Measurements from ENCODE around the gene SPATA17. TPM values are rescaled to one million over a fixed set of nuclear protein-coding genes. Genes with fewer than 3 reads are reported as not detected.
A peak's percentile ranks its signal among the peaks of the same experiment; 100 is the strongest.

SPATA17 gene
- total and polyA plus RNA-seq, 2 experiments from 2014 or later = 1.2 to 3.5 TPM

DNA sequence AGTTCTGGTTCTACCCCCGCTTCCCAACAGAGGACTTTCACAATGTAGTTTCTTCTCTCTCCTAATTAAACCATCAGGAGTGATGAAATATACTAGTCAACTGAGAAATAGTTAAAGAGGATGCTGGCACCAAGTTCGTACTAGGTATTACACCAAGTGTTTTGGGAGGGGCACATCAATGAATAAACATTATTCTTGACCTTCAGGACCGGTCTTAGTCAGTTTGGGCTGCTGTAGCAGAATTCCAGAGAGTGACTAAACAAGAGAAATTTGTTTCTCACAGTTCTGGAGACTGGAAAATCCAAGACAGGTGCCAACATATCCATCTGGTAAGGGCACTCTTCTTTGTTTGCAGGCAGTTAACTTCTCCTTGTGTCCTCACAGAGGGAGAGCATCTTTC is 103.8 kb downstream of the SPATA17 start:
- no peaks in the 10 kb centered on the region for H4K20me1 ChIP-seq (replicated peaks; ENCODE audit: insufficient read depth)
- H3K27me3 ChIP-seq (ENCODE audit: insufficient read depth) = no peaks in the 10 kb centered on the region
- H3K9me2 ChIP-seq (ENCODE audit: insufficient read depth) = no peaks in the 10 kb centered on the region
- no peak overlapping the region for H3K27ac Mint-ChIP-seq
- no peaks in the 10 kb centered on the region for H3K27me3 Mint-ChIP-seq (ENCODE audit: insufficient read depth, low read depth, poor library complexity)
- no peak overlapping the region for H2AFZ ChIP-seq
- H3K4me3 ChIP-seq = no peak overlapping the region
- H3K9me3 Mint-ChIP-seq = no peaks in the 10 kb centered on the region
- H3K4me1 ChIP-seq (ENCODE audit: insufficient read depth) = no peaks in the 10 kb centered on the region
- no peak overlapping the region for H3K27ac ChIP-seq (ENCODE audit: low read depth)
- H3K4me3 Mint-ChIP-seq = no peak overlapping the region
- TF ChIP-seq ZNF462 (CRISPR knock-in tag; IDR thresholded peaks at IDR 0.05) (no peak), JUNB (IDR thresholded peaks at IDR 0.05; ENCODE audit: unreplicated experiment) (no peak)
- H3K79me2 ChIP-seq (replicated peaks; ENCODE audit: insufficient read depth) = no peaks in the 10 kb centered on the region
- no peak overlapping the region for H3K4me2 ChIP-seq
- no peak for ATAC-seq
- H3K4me1 Mint-ChIP-seq = no peaks in the 10 kb centered on the region
- H3K36me3 ChIP-seq (ENCODE audit: insufficient read depth) = no peaks in the 10 kb centered on the region
- no peak for DNase-seq (ENCODE audit: low spot score)
- no peaks in the 10 kb centered on the region for H3K36me3 Mint-ChIP-seq (ENCODE audit: low read depth)
- no peaks in the 10 kb centered on the region for H3F3A ChIP-seq (replicated peaks; ENCODE audit: low read depth)

DNA sequence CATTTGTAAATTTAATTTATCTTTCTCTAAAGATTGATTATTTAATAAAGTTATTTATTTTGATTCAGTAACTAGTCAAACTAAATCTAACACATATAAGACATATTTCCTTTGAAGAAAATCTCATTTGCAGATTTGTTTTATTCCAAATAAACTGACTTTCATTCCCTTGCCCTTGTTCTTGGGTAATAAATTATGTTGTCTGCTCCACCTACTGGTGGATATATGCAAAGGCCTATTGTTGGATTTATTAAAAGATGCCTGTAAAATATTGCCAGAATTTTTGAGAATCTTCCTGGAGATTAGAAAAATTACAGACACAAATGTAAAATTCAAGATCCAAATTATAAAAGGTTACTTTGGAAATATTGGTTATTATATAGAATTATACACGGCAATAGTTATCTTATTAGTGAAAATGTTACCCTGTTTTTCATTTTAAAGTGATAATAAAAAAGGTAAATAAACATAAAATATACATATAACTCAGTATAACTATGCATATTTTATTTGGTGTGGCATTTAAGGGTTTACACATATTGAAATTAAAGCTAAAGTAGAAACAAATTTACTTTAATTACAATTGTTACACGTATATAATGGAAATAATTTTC is 116.1 kb downstream of the SPATA17 start:
- H3K9me2 ChIP-seq (ENCODE audit: insufficient read depth) = no peaks in the 10 kb centered on the region
- H3K9me3 Mint-ChIP-seq = no peaks in the 10 kb centered on the region
- H3K27me3 Mint-ChIP-seq (ENCODE audit: insufficient read depth, low read depth, poor library complexity) = no peaks in the 10 kb centered on the region
- H3F3A ChIP-seq (replicated peaks; ENCODE audit: low read depth) = no peaks in the 10 kb centered on the region
- no peak overlapping the region for H3K4me3 Mint-ChIP-seq
- no peaks in the 10 kb centered on the region for H3K4me1 ChIP-seq (ENCODE audit: insufficient read depth)
- H3K36me3 ChIP-seq (ENCODE audit: insufficient read depth) = no peaks in the 10 kb centered on the region
- no peaks in the 10 kb centered on the region for H4K20me1 ChIP-seq (replicated peaks; ENCODE audit: insufficient read depth)
- no peak for ATAC-seq
- no peaks in the 10 kb centered on the region for H3K27me3 ChIP-seq (ENCODE audit: insufficient read depth)
- H3K27ac ChIP-seq (ENCODE audit: low read depth) = no peak overlapping the region
- no peak overlapping the region for H3K4me3 ChIP-seq
- H3K36me3 Mint-ChIP-seq (ENCODE audit: low read depth) = no peaks in the 10 kb centered on the region
- DNase-seq (ENCODE audit: low spot score) = peak; percentile 27
- no peak overlapping the region for H2AFZ ChIP-seq
- H3K79me2 ChIP-seq (replicated peaks; ENCODE audit: insufficient read depth) = no peaks in the 10 kb centered on the region
- TF ChIP-seq CREB1 (CRISPR knock-in tag; IDR thresholded peaks at IDR 0.05; ENCODE audit: low read depth) = no peak
- TF ChIP-seq, protein P1, sequence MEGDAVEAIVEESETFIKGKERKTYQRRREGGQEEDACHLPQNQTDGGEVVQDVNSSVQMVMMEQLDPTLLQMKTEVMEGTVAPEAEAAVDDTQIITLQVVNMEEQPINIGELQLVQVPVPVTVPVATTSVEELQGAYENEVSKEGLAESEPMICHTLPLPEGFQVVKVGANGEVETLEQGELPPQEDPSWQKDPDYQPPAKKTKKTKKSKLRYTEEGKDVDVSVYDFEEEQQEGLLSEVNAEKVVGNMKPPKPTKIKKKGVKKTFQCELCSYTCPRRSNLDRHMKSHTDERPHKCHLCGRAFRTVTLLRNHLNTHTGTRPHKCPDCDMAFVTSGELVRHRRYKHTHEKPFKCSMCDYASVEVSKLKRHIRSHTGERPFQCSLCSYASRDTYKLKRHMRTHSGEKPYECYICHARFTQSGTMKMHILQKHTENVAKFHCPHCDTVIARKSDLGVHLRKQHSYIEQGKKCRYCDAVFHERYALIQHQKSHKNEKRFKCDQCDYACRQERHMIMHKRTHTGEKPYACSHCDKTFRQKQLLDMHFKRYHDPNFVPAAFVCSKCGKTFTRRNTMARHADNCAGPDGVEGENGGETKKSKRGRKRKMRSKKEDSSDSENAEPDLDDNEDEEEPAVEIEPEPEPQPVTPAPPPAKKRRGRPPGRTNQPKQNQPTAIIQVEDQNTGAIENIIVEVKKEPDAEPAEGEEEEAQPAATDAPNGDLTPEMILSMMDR (conservative IDR thresholded peaks at IDR 0.05; ENCODE audit: low read depth in 2 of 2) = peak; percentile 54 to 92
- H3K4me2 ChIP-seq = no peak overlapping the region
- H3K27ac Mint-ChIP-seq = no peak overlapping the region
- no peaks in the 10 kb centered on the region for H3K4me1 Mint-ChIP-seq
